Thyroid gland (tissue), 4 donors: ENCODE measurements around the gene TMEM225B.
"Not testable (repeated sequence)": the region's sequence is repeated elsewhere in the genome, so short reads cannot be mapped to it uniquely, and the experiment has no call there.

Source experiments
- CTCF ChIP-seq, 6 experiments: fragments of 200-600 bp in 3 of 6; fragments of 450-650 bp in 3 of 6; sonication (generic) in 3 of 6; IDR thresholded peaks; one replicate each; pipeline ENCODE4 v1.5.1; 2016 to 2019; ENCODE audit warnings: antibody characterized with exemption in 6 of 6, mild to moderate bottlenecking in 2 of 6, inconsistent platforms in 1 of 6, moderate library complexity in 1 of 6
- POLR2A ChIP-seq, 2 donors: fragments of 450-650 bp; IDR thresholded peaks; one replicate each; pipeline ENCODE4 v1.6.1; 2017; ENCODE audit warnings: antibody characterized with exemption in 2 of 2, mild to moderate bottlenecking in 2 of 2, moderate library complexity in 1 of 2

- TF ChIP-seq CTCF, POLR2A (IDR thresholded peaks at IDR 0.05): not testable (repeated sequence)
Observed at GRCh38 chr7:99657879-99658278, 59.8 kb downstream of the TMEM225B start.
